Epidermal melanocyte (primary cell): ENCODE data around the gene ZNF695.

Experiments used
- DNase-seq: peaks from one replicate; pipeline ENCODE4 v3.0.0; 2011; ENCODE audit warnings: low spot score; ENCODE audit not compliant: insufficient read length

The ZNF695 gene

DNA sequence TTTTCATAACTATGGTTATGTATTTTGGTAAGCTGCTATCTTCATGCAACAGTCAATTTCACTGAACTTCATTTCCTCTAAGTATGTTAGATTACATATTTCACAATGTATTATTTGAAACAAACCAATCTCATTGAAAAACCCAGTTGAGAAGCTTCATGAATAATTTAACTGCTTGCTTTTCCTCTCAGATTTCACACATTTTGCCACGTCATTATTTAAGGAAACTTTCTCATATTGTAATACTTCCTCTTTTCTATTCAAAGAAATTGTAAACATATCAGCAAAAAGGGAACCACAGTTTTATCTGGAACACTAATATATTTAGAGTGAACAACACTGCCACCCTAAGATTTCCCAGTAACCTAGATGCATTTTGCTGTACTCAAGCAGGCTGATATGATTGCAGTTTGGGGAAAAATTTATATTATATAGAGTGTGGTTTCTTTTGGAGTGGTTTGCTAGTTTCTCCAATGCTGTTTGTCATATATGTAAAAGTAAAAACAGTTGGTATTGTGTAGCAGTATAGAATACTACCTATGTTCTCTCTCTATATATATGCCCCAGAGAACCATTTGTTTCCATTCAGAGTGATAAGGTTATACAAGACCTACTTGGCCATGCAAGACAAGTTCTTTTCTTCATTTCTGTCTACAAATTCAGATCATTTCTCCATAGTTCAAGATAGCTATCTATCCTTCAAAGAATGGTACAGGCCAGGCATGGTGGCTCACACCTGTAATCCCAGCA lies 47.7 kb downstream of the ZNF695 start:
- DNase-seq = no peak

DNA sequence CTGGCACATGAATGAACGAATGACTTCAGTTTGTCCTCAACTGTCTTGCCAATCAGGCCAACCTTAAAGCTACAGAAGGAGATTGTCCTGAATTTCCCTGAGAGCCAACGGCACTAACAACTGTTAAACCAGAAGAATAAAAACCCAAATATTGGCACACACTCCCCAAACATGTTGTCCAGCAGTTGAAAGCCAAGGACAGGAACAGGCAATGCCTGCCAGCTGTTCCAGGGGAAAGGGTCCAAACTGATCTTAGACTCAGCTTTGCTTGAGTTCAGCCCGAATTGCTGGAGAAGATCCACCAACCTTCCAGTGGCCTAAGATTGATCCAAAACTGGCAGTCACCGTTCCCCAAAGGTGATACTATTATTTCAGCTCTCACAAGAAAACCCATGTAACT lies 53.7 kb downstream of the ZNF695 start:
- no peak for DNase-seq

DNA sequence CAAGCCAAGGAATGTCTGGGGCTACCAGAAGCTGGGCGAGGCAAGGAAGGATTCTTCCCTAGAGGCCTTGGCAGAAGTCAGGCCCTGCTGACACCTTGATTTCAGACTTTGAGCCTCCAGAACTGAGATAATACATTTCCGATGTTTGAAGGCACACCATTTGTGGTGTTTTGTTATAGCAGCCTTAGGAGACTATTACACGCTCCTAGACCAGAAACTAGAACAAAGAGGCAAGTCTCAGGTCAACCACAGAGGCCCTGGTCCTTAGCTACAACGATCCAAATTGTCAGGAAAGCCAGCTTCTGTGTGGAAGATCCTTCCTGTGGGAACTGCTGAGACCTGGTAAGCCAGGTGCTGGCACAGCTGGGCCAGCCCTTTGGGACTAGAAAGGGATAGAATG lies 56.4 kb downstream of the ZNF695 start:
- no peak for DNase-seq

DNA sequence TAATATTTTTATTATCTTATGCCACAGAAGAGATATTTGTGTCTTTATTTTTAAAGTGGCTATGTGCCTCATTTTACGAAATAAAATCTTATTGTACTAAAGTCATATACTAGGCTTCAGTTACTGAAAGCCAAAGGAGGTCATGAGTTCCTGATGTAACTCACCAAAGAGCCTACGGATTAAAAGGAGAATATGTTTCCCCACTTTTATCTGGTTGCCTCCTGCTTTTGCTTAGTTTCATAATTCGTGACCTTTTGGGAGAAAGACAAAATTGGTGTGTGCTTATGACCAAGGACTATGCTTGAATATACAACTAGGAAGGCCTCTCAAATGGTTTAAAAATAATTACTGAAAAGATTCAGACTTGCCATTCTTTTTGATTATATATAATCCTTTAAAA lies 57.9 kb downstream of the ZNF695 start:
- no peak for DNase-seq

DNA sequence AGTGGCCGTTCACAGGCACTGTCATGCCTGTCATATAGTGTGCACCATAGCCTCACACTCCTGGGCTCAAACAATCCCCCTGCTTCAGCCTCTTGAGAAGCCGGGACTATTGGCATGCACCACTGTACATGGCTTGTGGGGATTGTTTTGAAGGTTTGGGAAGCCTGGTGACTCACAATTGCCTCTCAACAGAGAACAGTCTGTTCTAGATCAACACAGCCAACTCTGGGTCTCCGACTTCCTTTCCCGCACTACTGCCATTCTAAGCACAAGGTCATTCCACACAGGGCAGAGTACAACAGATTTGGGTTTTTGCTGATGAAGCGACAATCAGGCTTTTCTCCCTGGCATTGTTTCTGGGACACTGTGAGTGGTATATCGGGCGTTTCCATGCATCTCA lies 60.6 kb downstream of the ZNF695 start:
- DNase-seq = no peak

DNA sequence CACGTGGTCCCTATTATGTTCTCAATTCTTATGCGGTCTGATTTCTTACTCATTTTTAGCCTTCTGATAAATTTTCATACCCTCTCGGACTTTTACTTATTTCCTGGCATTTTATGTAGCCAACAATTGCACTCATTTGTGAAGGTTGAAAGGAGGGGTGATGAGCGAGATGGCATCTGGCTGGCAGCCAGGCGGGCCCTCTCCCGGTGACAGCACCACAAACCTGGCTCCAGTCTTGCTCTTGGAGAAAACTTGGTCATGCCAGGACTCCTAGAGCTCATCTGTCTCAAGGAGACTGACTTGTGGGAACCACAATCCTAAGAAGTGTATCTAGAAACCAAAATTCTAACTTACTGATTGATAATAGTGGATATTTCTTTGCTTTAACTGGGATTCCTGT lies 61.5 kb downstream of the ZNF695 start:
- no peak for DNase-seq
